GM12875 (cell line): Measurements from ENCODE around the gene PSMD14.

Experiments
- H3K4me3 ChIP-seq: one replicate; pipeline ENCODE4 v1.5.1; 2011; ENCODE audit warnings: low read depth, low read length, control low read depth
- TF ChIP-seq, protein P1 (sequence below): IDR thresholded peaks from 2 replicates; pipeline ENCODE4 v1.5.1; 2011; ENCODE audit warnings: low read depth, mild to moderate bottlenecking, control low read depth, inconsistent platforms, low read length, moderate library complexity, borderline replicate concordance; ENCODE audit not compliant: insufficient read depth

The PSMD14 gene

DNA sequence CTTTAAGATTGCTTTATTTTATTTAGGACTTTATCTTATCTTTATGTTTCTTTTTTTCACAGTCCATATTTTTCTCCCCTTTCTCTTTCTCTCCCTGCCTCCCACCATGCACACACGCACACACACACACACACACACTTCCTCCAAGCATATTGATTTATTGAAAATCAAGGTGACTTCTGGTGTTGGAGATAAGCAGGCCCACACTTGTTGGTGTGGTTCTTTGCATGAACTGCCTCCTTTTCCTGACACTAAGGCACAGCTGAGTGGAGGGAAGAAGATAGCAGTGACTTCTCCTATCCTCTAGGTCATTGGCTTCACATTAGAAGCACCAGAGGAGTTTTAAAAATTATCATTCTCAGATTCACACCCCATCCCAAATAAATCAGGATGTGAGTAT is 125.9 kb downstream of the PSMD14 start:
- TF ChIP-seq, protein P1, sequence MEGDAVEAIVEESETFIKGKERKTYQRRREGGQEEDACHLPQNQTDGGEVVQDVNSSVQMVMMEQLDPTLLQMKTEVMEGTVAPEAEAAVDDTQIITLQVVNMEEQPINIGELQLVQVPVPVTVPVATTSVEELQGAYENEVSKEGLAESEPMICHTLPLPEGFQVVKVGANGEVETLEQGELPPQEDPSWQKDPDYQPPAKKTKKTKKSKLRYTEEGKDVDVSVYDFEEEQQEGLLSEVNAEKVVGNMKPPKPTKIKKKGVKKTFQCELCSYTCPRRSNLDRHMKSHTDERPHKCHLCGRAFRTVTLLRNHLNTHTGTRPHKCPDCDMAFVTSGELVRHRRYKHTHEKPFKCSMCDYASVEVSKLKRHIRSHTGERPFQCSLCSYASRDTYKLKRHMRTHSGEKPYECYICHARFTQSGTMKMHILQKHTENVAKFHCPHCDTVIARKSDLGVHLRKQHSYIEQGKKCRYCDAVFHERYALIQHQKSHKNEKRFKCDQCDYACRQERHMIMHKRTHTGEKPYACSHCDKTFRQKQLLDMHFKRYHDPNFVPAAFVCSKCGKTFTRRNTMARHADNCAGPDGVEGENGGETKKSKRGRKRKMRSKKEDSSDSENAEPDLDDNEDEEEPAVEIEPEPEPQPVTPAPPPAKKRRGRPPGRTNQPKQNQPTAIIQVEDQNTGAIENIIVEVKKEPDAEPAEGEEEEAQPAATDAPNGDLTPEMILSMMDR: no peak
- H3K4me3 ChIP-seq: no peak overlapping the region

DNA sequence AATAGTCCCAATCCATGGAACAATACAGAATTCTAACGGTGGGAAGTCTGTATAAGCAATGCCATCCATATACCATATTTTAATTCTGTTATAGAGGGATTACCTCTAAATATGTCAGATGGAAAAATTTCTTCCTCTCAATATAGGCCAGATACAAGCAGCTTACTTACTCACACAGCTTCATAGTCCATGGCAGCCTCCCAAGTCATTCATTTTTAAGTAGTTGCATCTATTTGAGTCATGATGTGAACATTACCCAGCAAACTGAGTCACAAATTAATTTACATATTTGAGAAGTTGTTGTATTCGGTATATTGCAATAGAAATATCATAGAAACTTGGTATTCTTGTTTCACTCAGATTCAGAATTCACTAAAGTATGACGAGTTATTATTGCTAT is 128.2 kb downstream of the PSMD14 start:
- H3K4me3 ChIP-seq: no peak overlapping the region
- TF ChIP-seq, protein P1: no peak

DNA sequence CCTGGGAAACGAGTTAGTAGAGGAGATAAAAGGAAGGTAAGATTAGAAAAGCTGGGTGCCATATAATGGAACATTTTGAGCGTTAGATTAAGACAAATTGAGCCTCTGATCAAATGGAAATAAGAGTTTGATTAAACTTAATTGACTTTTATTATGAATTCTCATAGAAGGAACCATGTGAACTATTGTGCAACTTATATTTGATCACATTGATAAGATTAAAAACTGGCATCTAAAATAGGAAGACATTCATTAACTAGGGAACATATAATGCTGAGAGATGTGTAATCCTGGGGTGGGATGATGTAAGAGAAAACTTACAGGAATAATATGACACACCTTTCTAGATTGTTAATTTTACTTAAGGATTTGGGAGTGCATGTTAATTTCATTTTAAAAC is 130.4 kb downstream of the PSMD14 start:
- H3K4me3 ChIP-seq: no peak overlapping the region
- TF ChIP-seq, protein P1: no peak

DNA sequence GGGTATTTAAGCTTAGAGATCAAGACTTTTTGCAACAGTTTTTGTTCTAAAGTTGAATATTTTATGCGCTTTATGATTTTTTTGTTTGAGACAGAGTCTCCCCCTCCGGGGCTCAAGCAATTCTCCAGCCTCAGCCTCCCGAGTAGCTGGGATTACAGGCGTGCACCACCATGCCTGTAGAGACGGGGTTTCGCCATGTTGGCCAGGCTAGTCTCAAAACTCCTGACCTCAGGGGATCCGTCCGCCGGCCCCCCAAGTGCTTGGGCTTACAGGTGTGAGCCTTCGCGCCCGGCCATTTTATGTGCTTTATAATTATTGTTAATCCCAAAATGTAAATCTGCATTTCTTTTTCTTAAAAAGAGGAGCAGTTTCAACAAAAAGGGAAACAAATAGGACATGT is 136.9 kb downstream of the PSMD14 start:
- no peak overlapping the region for H3K4me3 ChIP-seq
- TF ChIP-seq, protein P1: no peak

DNA sequence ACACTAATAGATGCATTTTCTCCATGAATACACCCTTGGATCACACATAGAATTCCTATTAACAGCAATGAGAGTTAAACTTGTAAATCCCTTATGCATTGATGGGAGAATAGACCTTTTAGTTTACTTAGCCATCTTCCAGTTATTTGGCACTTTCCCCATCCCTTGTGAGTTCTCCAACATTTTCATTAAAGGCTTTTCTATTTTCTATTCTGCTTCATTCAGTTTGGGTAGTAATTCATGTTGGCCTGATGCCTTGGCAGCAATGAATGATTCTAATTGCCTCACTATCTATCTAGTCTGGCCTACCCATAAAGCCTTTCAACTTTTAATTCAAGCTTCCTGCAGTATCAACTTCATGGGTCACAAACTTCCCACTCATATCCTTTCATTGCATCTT is 140.2 kb downstream of the PSMD14 start:
- TF ChIP-seq, protein P1: no peak
- no peak overlapping the region for H3K4me3 ChIP-seq
